ENCODE measurements around the gene C10orf62.

DNA sequence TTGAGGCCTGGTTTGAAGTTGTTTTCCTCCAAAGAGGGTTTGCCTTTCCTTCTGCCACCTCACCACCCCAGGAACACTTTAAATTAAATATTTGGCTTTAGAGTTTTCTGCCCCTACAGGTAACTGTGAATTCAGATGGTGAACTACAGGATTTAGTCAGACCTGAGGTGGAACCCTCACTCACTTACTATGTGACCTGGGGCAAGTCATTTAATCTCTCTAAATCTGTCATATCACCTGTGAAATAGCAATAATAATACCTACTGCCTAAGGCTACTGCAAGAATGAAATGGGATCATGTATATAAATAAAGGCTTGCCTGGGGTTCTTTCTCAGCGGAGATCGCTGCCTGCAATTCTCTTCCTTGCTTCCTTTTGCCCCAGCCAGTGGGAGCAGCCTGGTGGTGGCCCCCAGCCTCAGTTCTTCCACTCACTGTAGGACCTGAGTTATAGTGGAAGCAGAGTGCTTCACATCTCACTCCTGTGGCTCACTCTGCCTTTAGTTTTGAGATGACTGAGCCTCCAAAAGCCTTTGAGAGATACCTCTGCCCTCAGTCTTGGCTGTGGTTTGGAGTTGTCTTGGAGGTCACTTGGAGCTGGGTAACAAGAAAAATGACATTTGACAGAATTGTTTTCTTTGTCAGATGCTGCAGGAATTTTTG is 23.1 kb upstream of the C10orf62 start:
- no peak for TF ChIP-seq POLR2A (IDR thresholded peaks at IDR 0.05)
- TF ChIP-seq, protein P1, sequence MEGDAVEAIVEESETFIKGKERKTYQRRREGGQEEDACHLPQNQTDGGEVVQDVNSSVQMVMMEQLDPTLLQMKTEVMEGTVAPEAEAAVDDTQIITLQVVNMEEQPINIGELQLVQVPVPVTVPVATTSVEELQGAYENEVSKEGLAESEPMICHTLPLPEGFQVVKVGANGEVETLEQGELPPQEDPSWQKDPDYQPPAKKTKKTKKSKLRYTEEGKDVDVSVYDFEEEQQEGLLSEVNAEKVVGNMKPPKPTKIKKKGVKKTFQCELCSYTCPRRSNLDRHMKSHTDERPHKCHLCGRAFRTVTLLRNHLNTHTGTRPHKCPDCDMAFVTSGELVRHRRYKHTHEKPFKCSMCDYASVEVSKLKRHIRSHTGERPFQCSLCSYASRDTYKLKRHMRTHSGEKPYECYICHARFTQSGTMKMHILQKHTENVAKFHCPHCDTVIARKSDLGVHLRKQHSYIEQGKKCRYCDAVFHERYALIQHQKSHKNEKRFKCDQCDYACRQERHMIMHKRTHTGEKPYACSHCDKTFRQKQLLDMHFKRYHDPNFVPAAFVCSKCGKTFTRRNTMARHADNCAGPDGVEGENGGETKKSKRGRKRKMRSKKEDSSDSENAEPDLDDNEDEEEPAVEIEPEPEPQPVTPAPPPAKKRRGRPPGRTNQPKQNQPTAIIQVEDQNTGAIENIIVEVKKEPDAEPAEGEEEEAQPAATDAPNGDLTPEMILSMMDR (IDR thresholded peaks at IDR 0.05): no peak

All from lower leg skin (tissue), 3 donors.